K562 (cell line): ENCODE results near the gene SCN5A. TPM values are rescaled to one million over a fixed set of nuclear protein-coding genes. Genes with fewer than 3 reads are reported as not detected.

Source experiments
- ATAC-seq: fragments of 200-7000 bp; cut with Tn5 transposase; 3 replicates; pipeline ENCODE4 v1.9.1; 2020; ENCODE audit warnings: moderate library complexity
- BruUV-seq: library from RNA; stranded (reverse); fragments of 400-500 nt; replicated peaks from 2 replicates; lab custom pipeline; 2021; lab: Mats Ljungman, UMichigan
- CTCF ChIA-PET: fragments of 300-600 bp; formaldehyde crosslinking; extraction: SDS; loops from one replicate; lab custom pipeline; 2021; ENCODE audit warnings: low intra/inter-chr PET ratio; lab: Yijun Ruan, JAX
- POLR2A ChIA-PET: fragments of 300-600, 350-650 bp; sonication (Branson Sonifier 250); formaldehyde crosslinking; extraction: SDS; loops from one replicate; lab custom pipeline; 2021; ENCODE audit warnings: antibody characterized with exemption, inconsistent platforms; lab: Yijun Ruan, JAX
- DNase-seq, 4 experiments: peaks; one replicate each; pipeline versions ENCODE4 v3.0.0 to v3.0.0-alpha.2; 2011 to 2018; ENCODE audit warnings: low spot score in 3 of 4, mixed read lengths in 3 of 4; ENCODE audit errors: extremely low read depth in 1 of 4
- FAIRE-seq: peaks from 2 replicates; lab custom pipeline; 2011; peaks lifted over from hg19 to GRCh38; lab: Jason Lieb, UNC
- H2AFZ ChIP-seq: 2 replicates; pipeline ENCODE4 v1.6.0; 2011; ENCODE audit warnings: low read depth, low read length, control low read depth, inconsistent platforms
- H3K27ac ChIP-seq: fragments of 200-600 bp; 3 replicates; pipeline ENCODE4 v1.8.0; 2011; ENCODE audit warnings: low read depth, mild to moderate bottlenecking, control low read depth, inconsistent platforms, low read length, moderate library complexity, mixed read lengths; ENCODE audit errors: extremely low read depth
- H3K27me3 ChIP-seq, 2 experiments: fragments of 300-600 bp in 1 of 2; 2 replicates in 1 of 2; 3 replicates in 1 of 2; pipeline versions ENCODE4 v1.6.0 to v1.8.0; 2011; ENCODE audit warnings: inconsistent platforms in 2 of 2, low read length in 2 of 2, mild to moderate bottlenecking in 1 of 2, mixed read lengths in 1 of 2, moderate library complexity in 1 of 2; ENCODE audit not compliant: control insufficient read depth in 2 of 2, insufficient read depth in 2 of 2
- H3K36me3 ChIP-seq: fragments of 300-600 bp; 3 replicates; pipeline ENCODE4 v1.8.0; 2011; ENCODE audit warnings: mild to moderate bottlenecking, low read length, inconsistent platforms; ENCODE audit not compliant: control insufficient read depth, insufficient read depth
- H3K4me1 ChIP-seq, 2 experiments: fragments of 200-600 bp in 1 of 2; replicated peaks in 1 of 2; 2 replicates in 1 of 2; 3 replicates in 1 of 2; pipeline versions ENCODE4 v1.5.1 to v1.8.0; 2011; ENCODE audit warnings: inconsistent platforms in 2 of 2, low read length in 2 of 2, mild to moderate bottlenecking in 1 of 2, mixed read lengths in 1 of 2, moderate library complexity in 1 of 2; ENCODE audit not compliant: control insufficient read depth in 2 of 2, insufficient read depth in 2 of 2
- H3K4me2 ChIP-seq: 2 replicates; pipeline ENCODE4 v1.6.1; 2011; ENCODE audit warnings: low read length, control low read depth, inconsistent platforms, mixed read lengths; ENCODE audit not compliant: insufficient read depth
- H3K4me3 ChIP-seq: fragments of 200-600 bp; sonication (generic), shearing (Covaris generic); 2 replicates; pipeline ENCODE4 v1.5.1; 2016; ENCODE audit warnings: control low read depth, inconsistent platforms
- H3K79me2 ChIP-seq: fragments of 200-600 bp; 3 replicates; pipeline ENCODE4 v1.8.0; 2011; ENCODE audit warnings: low read length, inconsistent platforms; ENCODE audit not compliant: control insufficient read depth, insufficient read depth
- H3K9ac ChIP-seq, 2 experiments: 2 replicates each; pipeline versions ENCODE4 v1.6.0 to v1.6.1; 2011; ENCODE audit warnings: low read depth in 2 of 2, low read length in 2 of 2, control low read depth in 1 of 2, inconsistent platforms in 1 of 2, mild to moderate bottlenecking in 1 of 2, mixed read lengths in 1 of 2; ENCODE audit not compliant: insufficient read depth in 1 of 2
- H3K9me1 ChIP-seq: one replicate; pipeline ENCODE4 v1.6.0; 2011; ENCODE audit warnings: inconsistent platforms, mild to moderate bottlenecking, low read length, moderate library complexity; ENCODE audit not compliant: control insufficient read depth, insufficient read depth
- H3K9me3 ChIP-seq: replicated peaks from 2 replicates; pipeline ENCODE4 v1.5.1; 2011; ENCODE audit warnings: low read depth, low read length, inconsistent platforms; ENCODE audit not compliant: control insufficient read depth, insufficient read depth
- H4K20me1 ChIP-seq: replicated peaks from 2 replicates; pipeline ENCODE4 v1.6.1; 2011; ENCODE audit warnings: low read length, inconsistent platforms, mixed read lengths; ENCODE audit not compliant: control insufficient read depth, insufficient read depth
- ARID3A ChIP-seq: IDR thresholded peaks from 2 replicates; pipeline ENCODE4 v1.6.1; 2012; ENCODE audit warnings: low read depth, low read length, improper control_type of control experiment, borderline replicate concordance
- BRF2 ChIP-seq: IDR thresholded peaks from 3 replicates; pipeline ENCODE4 v1.6.1; 2011; ENCODE audit warnings: borderline replicate concordance, mild to moderate bottlenecking; ENCODE audit not compliant: insufficient read length, insufficient read depth
- CREB1 ChIP-seq, 2 experiments: sonication (generic) in 1 of 2; formaldehyde crosslinking in 1 of 2; IDR thresholded peaks; 2 replicates each; pipeline versions ENCODE4 v1.6.1 to v1.8.0; 2012 to 2022; ENCODE audit warnings: inconsistent platforms in 1 of 2, mild to moderate bottlenecking in 1 of 2, missing genetic modification reagents in 1 of 2, moderate library complexity in 1 of 2
- ETS2 ChIP-seq: IDR thresholded peaks from 2 replicates; pipeline ENCODE4 v1.6.1; 2016; ENCODE audit warnings: borderline replicate concordance, missing genetic modification characterization, mild to moderate bottlenecking, moderate library complexity, missing compliant biosample characterization; ENCODE audit not compliant: poor library complexity, severe bottlenecking
- NCOA2 ChIP-seq, 2 experiments: fragments of 450-650 bp; IDR thresholded peaks; 2 replicates each; pipeline ENCODE4 v1.6.1; 2018; ENCODE audit warnings: mild to moderate bottlenecking in 2 of 2, moderate library complexity in 1 of 2; ENCODE audit not compliant: partially characterized antibody in 2 of 2
- RBM39 ChIP-seq: fragments of 200-400 bp; formaldehyde crosslinking; optimal IDR thresholded peaks from 2 replicates; pipeline ENCODE3; 2018; ENCODE audit warnings: low read depth, low read length
- SMAD2 ChIP-seq: fragments of 150-350 bp; IDR thresholded peaks from 2 replicates; pipeline ENCODE4 v1.6.1; 2014; ENCODE audit warnings: low read depth, mild to moderate bottlenecking, low read length
- SRSF7 ChIP-seq: fragments of 200-400 bp; formaldehyde crosslinking; optimal IDR thresholded peaks from 2 replicates; pipeline ENCODE3; 2017; ENCODE audit warnings: mild to moderate bottlenecking, low read depth, low read length
- ZFPM2 ChIP-seq: fragments of 250-450 bp; sonication (Bioruptor Pico); IDR thresholded peaks from 2 replicates; pipeline ENCODE4 v1.5.1; 2022; ENCODE audit warnings: mild to moderate bottlenecking
- ZNF12 ChIP-seq: sonication (generic); formaldehyde crosslinking; IDR thresholded peaks from 2 replicates; pipeline ENCODE4 v1.4.0; 2020; ENCODE audit warnings: mild to moderate bottlenecking, missing genetic modification reagents
- ZNF184 ChIP-seq: sonication (generic); formaldehyde crosslinking; IDR thresholded peaks from 2 replicates; pipeline ENCODE4 v1.5.0; 2020; ENCODE audit warnings: missing genetic modification reagents
- ZNF253 ChIP-seq: fragments of 250-450 bp; sonication (Bioruptor Pico); conservative IDR thresholded peaks from 2 replicates; pipeline ENCODE4 v1.6.1; 2021; ENCODE audit warnings: mild to moderate bottlenecking
- ZNF3 ChIP-seq: fragments of 250-450 bp; sonication (Bioruptor Pico); IDR thresholded peaks from 2 replicates; pipeline ENCODE4 v1.5.0; 2021; ENCODE audit warnings: mild to moderate bottlenecking, moderate library complexity
- ZNF77 ChIP-seq: fragments of 250-450 bp; sonication (Bioruptor Pico); IDR thresholded peaks from 2 replicates; pipeline ENCODE4 v1.5.0; 2020
- WGBS: fragments of 100-300 bp; shearing (Covaris generic); methylation state at CpG from one replicate; pipeline ENCODE4 v1.1.6; 2016; ENCODE audit warnings: low coverage, mixed read lengths; ENCODE audit not compliant: insufficient coverage; ENCODE audit errors: missing lambda C conversion rate; 5-methylcytosine and 5-hydroxymethylcytosine counted together
- in situ Hi-C: fragments of 300-500 bp; cut with MboI; formaldehyde crosslinking; loops from 4 replicates; pipeline ENCODE4 v1.15.0; 2018; ENCODE audit warnings: inconsistent platforms, mixed read lengths
- intact Hi-C: fragments of 100-400 bp; cut with micrococcal nuclease; formaldehyde crosslinking; loops from 2 replicates; pipeline ENCODE4 v1.14.2; 2022
- polyA plus RNA-seq, 8 experiments: library from polyadenylated mRNA; depleted of rRNA in 4 of 8; stranded (reverse) in 5 of 8; unstranded in 3 of 8; fragments of >200 nt; fragmentation: Nextera tagmentation in 2 of 8; fragmentation: Illumina TruSeq in 1 of 8; extraction: Ambion mirVana in 2 of 8; extraction: Trizol in 1 of 8; gene quantifications; 2 replicates each; pipeline versions ENCODE4 v1.2.1 to v1.2.3, GENCODE V29; 2011 to 2014; ENCODE audit warnings: inconsistent platforms in 1 of 8, missing spikeins in 1 of 8
- total RNA-seq, 7 experiments: library from RNA; depleted of rRNA in 6 of 7; stranded (reverse); fragments of >200 nt in 6 of 7; fragmentation: Illumina TruSeq in 2 of 7; extraction: Trizol in 2 of 7; gene quantifications; 2 replicates each; pipeline versions ENCODE4 v1.2.1 to v1.2.3, GENCODE V29; 2011 to 2021; ENCODE audit warnings: low replicate concordance in 1 of 7
- TF ChIP-seq, protein P1 (sequence below): fragments of 200-800 bp; sonication (Bioruptor generic); IDR thresholded peaks from 2 replicates; pipeline ENCODE4 v1.6.1; 2016; ENCODE audit warnings: missing genetic modification characterization, missing compliant biosample characterization

The SCN5A gene
- total and polyA plus RNA-seq, 9 of the 15 experiments (the other 6 are each of a cell fraction or from before 2014, with no cell fraction given), result 0.07 to 1.4 (median 0.21) TPM; not detected in 2

- H3K9me1 ChIP-seq, result no peaks in the 10 kb centered on the region
- in situ Hi-C loops (no loop called here), intact Hi-C loops (no loop called here)
- no peak overlapping the region for H3K4me3 ChIP-seq
- 2% methylated on average over 3 of the region's 3 CpGs for WGBS
- no peaks in the 10 kb centered on the region for H3K79me2 ChIP-seq
- FAIRE-seq (no peak), ATAC-seq (no peak), DNase-seq (no peak)
- H3K9me3 ChIP-seq, result no peaks in the 10 kb centered on the region
- peaks cover 45 to 71% of the 10 kb centered on the region in 2 experiments for H3K27me3 ChIP-seq
- H4K20me1 ChIP-seq, result no peaks in the 10 kb centered on the region; the same call in 1 of the 2 replicates
- ChIA-PET CTCF (no interaction called here), POLR2A (interaction anchor here (0.7 to 2.5 kb wide), 5 partner anchors 9 to 328 kb away, joined by 3 to 15 read pairs (median 4); no protein-coding TSS in a partner anchor)
- peaks cover 0 to 3% of the 10 kb centered on the region in 2 experiments; a peak in 2 of 5 replicates for H3K4me1 ChIP-seq
- no TSS peak for BruUV-seq
- H2AFZ ChIP-seq, result no peak overlapping the region
- no peaks in the 10 kb centered on the region for H3K36me3 ChIP-seq
- no peak overlapping the region for H3K9ac ChIP-seq
- H3K4me2 ChIP-seq, result no peak overlapping the region
- no peak overlapping the region for H3K27ac ChIP-seq
- TF ChIP-seq ETS2, result no peak
- no peak for TF ChIP-seq CREB1 (IDR thresholded peaks at IDR 0.05)
- TF ChIP-seq CREB1 (CRISPR knock-in tag; IDR thresholded peaks at IDR 0.05), result no peak
- TF ChIP-seq ARID3A, result no peak
- no peak for TF ChIP-seq SRSF7
- no peak for TF ChIP-seq SMAD2
- no peak for TF ChIP-seq ZNF3 (CRISPR knock-in tag)
- TF ChIP-seq, protein P1, sequence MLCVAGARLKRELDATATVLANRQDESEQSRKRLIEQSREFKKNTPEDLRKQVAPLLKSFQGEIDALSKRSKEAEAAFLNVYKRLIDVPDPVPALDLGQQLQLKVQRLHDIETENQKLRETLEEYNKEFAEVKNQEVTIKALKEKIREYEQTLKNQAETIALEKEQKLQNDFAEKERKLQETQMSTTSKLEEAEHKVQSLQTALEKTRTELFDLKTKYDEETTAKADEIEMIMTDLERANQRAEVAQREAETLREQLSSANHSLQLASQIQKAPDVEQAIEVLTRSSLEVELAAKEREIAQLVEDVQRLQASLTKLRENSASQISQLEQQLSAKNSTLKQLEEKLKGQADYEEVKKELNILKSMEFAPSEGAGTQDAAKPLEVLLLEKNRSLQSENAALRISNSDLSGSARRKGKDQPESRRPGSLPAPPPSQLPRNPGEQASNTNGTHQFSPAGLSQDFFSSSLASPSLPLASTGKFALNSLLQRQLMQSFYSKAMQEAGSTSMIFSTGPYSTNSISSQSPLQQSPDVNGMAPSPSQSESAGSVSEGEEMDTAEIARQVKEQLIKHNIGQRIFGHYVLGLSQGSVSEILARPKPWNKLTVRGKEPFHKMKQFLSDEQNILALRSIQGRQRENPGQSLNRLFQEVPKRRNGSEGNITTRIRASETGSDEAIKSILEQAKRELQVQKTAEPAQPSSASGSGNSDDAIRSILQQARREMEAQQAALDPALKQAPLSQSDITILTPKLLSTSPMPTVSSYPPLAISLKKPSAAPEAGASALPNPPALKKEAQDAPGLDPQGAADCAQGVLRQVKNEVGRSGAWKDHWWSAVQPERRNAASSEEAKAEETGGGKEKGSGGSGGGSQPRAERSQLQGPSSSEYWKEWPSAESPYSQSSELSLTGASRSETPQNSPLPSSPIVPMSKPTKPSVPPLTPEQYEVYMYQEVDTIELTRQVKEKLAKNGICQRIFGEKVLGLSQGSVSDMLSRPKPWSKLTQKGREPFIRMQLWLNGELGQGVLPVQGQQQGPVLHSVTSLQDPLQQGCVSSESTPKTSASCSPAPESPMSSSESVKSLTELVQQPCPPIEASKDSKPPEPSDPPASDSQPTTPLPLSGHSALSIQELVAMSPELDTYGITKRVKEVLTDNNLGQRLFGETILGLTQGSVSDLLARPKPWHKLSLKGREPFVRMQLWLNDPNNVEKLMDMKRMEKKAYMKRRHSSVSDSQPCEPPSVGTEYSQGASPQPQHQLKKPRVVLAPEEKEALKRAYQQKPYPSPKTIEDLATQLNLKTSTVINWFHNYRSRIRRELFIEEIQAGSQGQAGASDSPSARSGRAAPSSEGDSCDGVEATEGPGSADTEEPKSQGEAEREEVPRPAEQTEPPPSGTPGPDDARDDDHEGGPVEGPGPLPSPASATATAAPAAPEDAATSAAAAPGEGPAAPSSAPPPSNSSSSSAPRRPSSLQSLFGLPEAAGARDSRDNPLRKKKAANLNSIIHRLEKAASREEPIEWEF (CRISPR knock-in tag), result no peak
- no peak for TF ChIP-seq ZNF253 (CRISPR knock-in tag)
- no peak for TF ChIP-seq ZFPM2 (CRISPR knock-in tag)
- TF ChIP-seq ZNF12 (CRISPR knock-in tag), result no peak
- no peak for TF ChIP-seq RBM39
- TF ChIP-seq ZNF77 (CRISPR knock-in tag), result no peak
- TF ChIP-seq ZNF184 (CRISPR knock-in tag), result no peak
- TF ChIP-seq NCOA2 (IDR thresholded peaks at IDR 0.05; ENCODE audit: partially characterized antibody in 2 of 2), result no peak
- no peak for TF ChIP-seq BRF2
Measured at GRCh38 chr3:38544926-38545325, 104.6 kb downstream of the SCN5A start.
